SK-N-SH treated with all-trans-retinoic acid at 6 μM for 48 hours (cell line): ENCODE measurements around the gene BRD4.

Source experiments
- ATAC-seq: fragments of 200-7000 bp; cut with Tn5 transposase; 3 replicates; pipeline ENCODE4 v1.9.1; 2020; ENCODE audit warnings: mild to moderate bottlenecking, moderate library complexity
- ARNTL ChIP-seq: fragments of 450-650 bp; formaldehyde crosslinking; IDR thresholded peaks from 2 replicates; pipeline ENCODE4 v1.5.0; 2020; ENCODE audit warnings: low read depth, mild to moderate bottlenecking, moderate library complexity, borderline replicate concordance
- BACH2 ChIP-seq: fragments of 250-450 bp; sonication (Bioruptor Pico); IDR thresholded peaks from 2 replicates; pipeline ENCODE4 v1.9.0; 2021; ENCODE audit warnings: mild to moderate bottlenecking, borderline replicate concordance
- CREB5 ChIP-seq: fragments of 250-450 bp; sonication (Bioruptor Pico); IDR thresholded peaks from 2 replicates; pipeline ENCODE4 v1.5.1; 2020; ENCODE audit warnings: low read depth, mild to moderate bottlenecking, moderate library complexity
- CSDC2 ChIP-seq: fragments of 250-450 bp; sonication (Bioruptor Pico); IDR thresholded peaks from 2 replicates; pipeline ENCODE4 v1.5.0; 2020; ENCODE audit warnings: mild to moderate bottlenecking, moderate library complexity
- CSRNP3 ChIP-seq: fragments of 250-450 bp; sonication (Bioruptor Pico); IDR thresholded peaks from 2 replicates; pipeline ENCODE4 v1.5.1; 2021; ENCODE audit warnings: mild to moderate bottlenecking, moderate library complexity
- ISL1 ChIP-seq: fragments of 250-450 bp; sonication (Bioruptor Pico); IDR thresholded peaks from 2 replicates; pipeline ENCODE4 v2.1.2; 2022; ENCODE audit warnings: mild to moderate bottlenecking, moderate library complexity
- OSR1 ChIP-seq: fragments of 250-450 bp; sonication (Bioruptor Pico); IDR thresholded peaks from 2 replicates; pipeline ENCODE4 v1.8.0; 2022; ENCODE audit warnings: moderate library complexity, mild to moderate bottlenecking, inconsistent platforms
- PATZ1 ChIP-seq: fragments of 250-450 bp; sonication (Bioruptor Pico); IDR thresholded peaks from 2 replicates; pipeline ENCODE4 v1.8.0; 2020; ENCODE audit warnings: mild to moderate bottlenecking, moderate library complexity, borderline replicate concordance
- POU6F1 ChIP-seq: fragments of 250-450 bp; sonication (Bioruptor Pico); IDR thresholded peaks from 2 replicates; pipeline ENCODE4 v1.8.0; 2021; ENCODE audit warnings: low read depth, mild to moderate bottlenecking, moderate library complexity, borderline replicate concordance
- PPARA ChIP-seq: fragments of 250-450 bp; sonication (Bioruptor Pico); IDR thresholded peaks from 2 replicates; pipeline ENCODE4 v1.5.0; 2020; ENCODE audit warnings: mild to moderate bottlenecking, borderline replicate concordance
- RARB ChIP-seq: fragments of 250-450 bp; sonication (Bioruptor Pico); IDR thresholded peaks from 2 replicates; pipeline ENCODE4 v1.8.0; 2021; ENCODE audit warnings: mild to moderate bottlenecking, moderate library complexity
- TCF4 ChIP-seq: fragments of 250-450 bp; sonication (Bioruptor Pico); IDR thresholded peaks from 2 replicates; pipeline ENCODE4 v1.8.0; 2021; ENCODE audit warnings: mild to moderate bottlenecking, moderate library complexity, borderline replicate concordance
- TOX ChIP-seq: fragments of 250-450 bp; sonication (Bioruptor Pico); IDR thresholded peaks from 2 replicates; pipeline ENCODE4 v1.8.0; 2021; ENCODE audit warnings: mild to moderate bottlenecking, moderate library complexity, borderline replicate concordance
- TSHZ2 ChIP-seq: fragments of 250-450 bp; sonication (Bioruptor Pico); IDR thresholded peaks from 2 replicates; pipeline ENCODE4 v1.5.0; 2020; ENCODE audit warnings: mild to moderate bottlenecking, moderate library complexity
- ZC3H10 ChIP-seq: fragments of 250-450 bp; sonication (Bioruptor Pico); IDR thresholded peaks from 2 replicates; pipeline ENCODE4 v1.5.1; 2021; ENCODE audit warnings: mild to moderate bottlenecking, moderate library complexity
- ZFP3 ChIP-seq: fragments of 250-450 bp; sonication (Bioruptor Pico); IDR thresholded peaks from 2 replicates; pipeline ENCODE4 v1.5.0; 2020; ENCODE audit warnings: mild to moderate bottlenecking, moderate library complexity
- ZFP30 ChIP-seq: fragments of 450-650 bp; formaldehyde crosslinking; IDR thresholded peaks from 2 replicates; pipeline ENCODE4 v1.5.0; 2022; ENCODE audit warnings: mild to moderate bottlenecking, moderate library complexity
- ZNF565 ChIP-seq: fragments of 450-650 bp; formaldehyde crosslinking; conservative IDR thresholded peaks from 2 replicates; pipeline ENCODE4 v1.5.0; 2020; ENCODE audit warnings: low read depth, mild to moderate bottlenecking, moderate library complexity
- ZNF70 ChIP-seq: fragments of 450-650 bp; formaldehyde crosslinking; IDR thresholded peaks from 2 replicates; pipeline ENCODE4 v1.5.0; 2020; ENCODE audit warnings: mild to moderate bottlenecking, moderate library complexity
- ZNF8 ChIP-seq: fragments of 450-650 bp; formaldehyde crosslinking; IDR thresholded peaks from 2 replicates; pipeline ENCODE4 v1.5.0; 2020; ENCODE audit warnings: mild to moderate bottlenecking, moderate library complexity

BRD4 gene

GRCh38 chr19:15280915-15281683 lies 51.2 kb downstream of the BRD4 start:
- TF ChIP-seq POU6F1 (CRISPR knock-in tag) (no peak), ISL1 (CRISPR knock-in tag) (peak; percentile 43), CREB5 (no peak)
- peak; percentile 93 for ATAC-seq

- TF ChIP-seq ZFP3 (CRISPR knock-in tag) = no peak
- TF ChIP-seq CSRNP3 = no peak
- no peak for TF ChIP-seq OSR1
- TF ChIP-seq RARB = no peak
- TF ChIP-seq ZNF565 (CRISPR knock-in tag) = no peak
- TF ChIP-seq CREB5 = no peak
- no peak for TF ChIP-seq TSHZ2
- no peak for TF ChIP-seq ZNF8 (CRISPR knock-in tag)
- no peak for TF ChIP-seq ZNF70 (CRISPR knock-in tag)
- TF ChIP-seq PATZ1 = no peak
- no peak for TF ChIP-seq ZC3H10
- no peak for TF ChIP-seq ARNTL
- no peak for TF ChIP-seq CSDC2 (CRISPR knock-in tag)
- no peak for TF ChIP-seq ZFP30
- no peak for TF ChIP-seq BACH2
- no peak for TF ChIP-seq TCF4
- TF ChIP-seq TOX (CRISPR knock-in tag) = no peak
- no peak for TF ChIP-seq POU6F1 (CRISPR knock-in tag)
- TF ChIP-seq PPARA (CRISPR knock-in tag) = no peak
- no peak for ATAC-seq
Measured at GRCh38 chr19:15280048-15280725, 52.2 kb downstream of the BRD4 start.
